Measurements from ENCODE around the gene TJP1.

- TF ChIP-seq CTCF (optimal IDR thresholded peaks at IDR 0.05 in 1 of 3, IDR thresholded peaks at IDR 0.05 in 1 of 3, conservative IDR thresholded peaks at IDR 0.05 in 1 of 3; ENCODE audit: extremely low read depth in 1 of 3, insufficient read depth in 2 of 3, low read length in 3 of 3) (no peak), EZH2 (IDR thresholded peaks at IDR 0.05; ENCODE audit: low read length) (no peak)
Measured at GRCh38 chr15:29842290-29842689, 20.0 kb upstream of the TJP1 start.
